Measurements from ENCODE around the gene NEK9.
A peak's percentile ranks its signal among the peaks of the same experiment; 100 is the strongest.
"Not testable (repeated sequence)": the region's sequence is repeated elsewhere in the genome, so short reads cannot be mapped to it uniquely, and the experiment has no call there.

NEK9 gene

GRCh38 chr14:75144944-75145343 is 18.1 kb upstream of the NEK9 start:
- DNase-seq (ENCODE audit: low read depth in 3 of 3, low spot score in 1 of 3) = no peak

GRCh38 chr14:75143761-75144527 is 17.1 kb upstream of the NEK9 start:
- no peak for DNase-seq (ENCODE audit: low read depth in 3 of 3, low spot score in 1 of 3)

- DNase-seq (ENCODE audit: low read depth in 3 of 3, low spot score in 1 of 3) = no peak
Observed at GRCh38 chr14:75142494-75142893, 15.6 kb upstream of the NEK9 start.

GRCh38 chr14:75141967-75142366 is 15.1 kb upstream of the NEK9 start:
- no peak for DNase-seq (ENCODE audit: low read depth in 3 of 3, low spot score in 1 of 3)

- no peak for DNase-seq (ENCODE audit: low read depth in 3 of 3, low spot score in 1 of 3)
Observed at GRCh38 chr14:75141062-75141461, 14.2 kb upstream of the NEK9 start.

- DNase-seq (ENCODE audit: low read depth in 3 of 3, low spot score in 1 of 3) = no peak
Observed at GRCh38 chr14:75140620-75141019, 13.8 kb upstream of the NEK9 start.

GRCh38 chr14:75139185-75139584 is 12.3 kb upstream of the NEK9 start:
- no peak for DNase-seq (ENCODE audit: low read depth in 3 of 3, low spot score in 1 of 3)

GRCh38 chr14:75138492-75138891 is 11.6 kb upstream of the NEK9 start:
- no peak for DNase-seq (ENCODE audit: low read depth in 3 of 3, low spot score in 1 of 3)

GRCh38 chr14:75134644-75135043 is 7.8 kb upstream of the NEK9 start:
- DNase-seq (ENCODE audit: low read depth in 3 of 3, low spot score in 1 of 3) = no peak

- DNase-seq (ENCODE audit: low read depth in 3 of 3, low spot score in 1 of 3) = no peak
Observed at GRCh38 chr14:75133597-75133996, 6.7 kb upstream of the NEK9 start.

- DNase-seq (ENCODE audit: low read depth in 3 of 3, low spot score in 1 of 3) = peak in 1 of 3 donors; percentile 37
Observed at GRCh38 chr14:75132382-75133086, 5.7 kb upstream of the NEK9 start.

GRCh38 chr14:75128596-75128990 is 1.7 kb upstream of the NEK9 start:
- DNase-seq (ENCODE audit: low read depth in 3 of 3, low spot score in 1 of 3) = no peak

GRCh38 chr14:75127903-75128595 is 1.2 kb upstream of the NEK9 start:
- DNase-seq (ENCODE audit: low read depth in 3 of 3, low spot score in 1 of 3) = no peak

GRCh38 chr14:75127474-75127820 is 599 bp upstream of the NEK9 start:
- not testable (repeated sequence) for DNase-seq (ENCODE audit: low read depth in 3 of 3, low spot score in 1 of 3)

- DNase-seq (ENCODE audit: low read depth in 3 of 3, low spot score in 1 of 3) = no peak
Observed at GRCh38 chr14:75126121-75126544, 715 bp downstream of the NEK9 start.

- no peak for DNase-seq (ENCODE audit: low read depth in 3 of 3, low spot score in 1 of 3)
Observed at GRCh38 chr14:75125617-75126016, 1.2 kb downstream of the NEK9 start.

GRCh38 chr14:75123991-75124390 is 2.9 kb downstream of the NEK9 start:
- no peak for DNase-seq (ENCODE audit: low read depth in 3 of 3, low spot score in 1 of 3)

- DNase-seq (ENCODE audit: low read depth in 3 of 3, low spot score in 1 of 3) = no peak
Observed at GRCh38 chr14:75121552-75121951, 5.3 kb downstream of the NEK9 start.

GRCh38 chr14:75120541-75121291 is 6.1 kb downstream of the NEK9 start:
- DNase-seq (ENCODE audit: low read depth in 3 of 3, low spot score in 1 of 3) = no peak

- no peak for DNase-seq (ENCODE audit: low read depth in 3 of 3, low spot score in 1 of 3)
Observed at GRCh38 chr14:75119056-75119455, 7.8 kb downstream of the NEK9 start.

- no peak for DNase-seq (ENCODE audit: low read depth in 3 of 3, low spot score in 1 of 3)
Observed at GRCh38 chr14:75113932-75114539, 12.8 kb downstream of the NEK9 start.
